ENCODE data around the gene ANKRD27. TPM values are rescaled to one million over a fixed set of nuclear protein-coding genes. Genes with fewer than 3 reads are reported as not detected.
A peak's percentile ranks its signal among the peaks of the same experiment; 100 is the strongest.

ANKRD27 gene
- total and polyA plus RNA-seq, 2 experiments from 2014 or later, result 6.3 to 10.5 TPM

DNA sequence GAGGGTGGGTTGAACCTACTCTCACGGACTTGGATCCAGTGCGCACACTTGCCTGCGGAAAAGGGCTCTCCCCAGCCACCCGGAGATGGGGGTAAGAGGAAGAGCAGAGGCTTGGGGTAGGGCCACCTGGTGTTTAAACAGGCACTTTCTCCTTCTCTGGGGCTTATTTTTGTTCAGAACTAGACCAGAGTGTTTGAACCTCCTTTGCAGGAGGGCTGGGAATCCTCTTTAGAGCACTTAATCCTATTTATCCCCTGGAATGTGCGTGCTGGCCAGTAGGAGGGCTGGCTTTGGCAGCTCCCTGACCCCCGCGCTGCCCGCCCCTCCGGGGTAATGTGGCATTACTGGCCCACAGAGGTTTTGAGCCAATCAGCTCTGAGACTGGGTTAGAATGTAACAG, 2.7 kb upstream of the ANKRD27 start:
- TF ChIP-seq, protein P1, sequence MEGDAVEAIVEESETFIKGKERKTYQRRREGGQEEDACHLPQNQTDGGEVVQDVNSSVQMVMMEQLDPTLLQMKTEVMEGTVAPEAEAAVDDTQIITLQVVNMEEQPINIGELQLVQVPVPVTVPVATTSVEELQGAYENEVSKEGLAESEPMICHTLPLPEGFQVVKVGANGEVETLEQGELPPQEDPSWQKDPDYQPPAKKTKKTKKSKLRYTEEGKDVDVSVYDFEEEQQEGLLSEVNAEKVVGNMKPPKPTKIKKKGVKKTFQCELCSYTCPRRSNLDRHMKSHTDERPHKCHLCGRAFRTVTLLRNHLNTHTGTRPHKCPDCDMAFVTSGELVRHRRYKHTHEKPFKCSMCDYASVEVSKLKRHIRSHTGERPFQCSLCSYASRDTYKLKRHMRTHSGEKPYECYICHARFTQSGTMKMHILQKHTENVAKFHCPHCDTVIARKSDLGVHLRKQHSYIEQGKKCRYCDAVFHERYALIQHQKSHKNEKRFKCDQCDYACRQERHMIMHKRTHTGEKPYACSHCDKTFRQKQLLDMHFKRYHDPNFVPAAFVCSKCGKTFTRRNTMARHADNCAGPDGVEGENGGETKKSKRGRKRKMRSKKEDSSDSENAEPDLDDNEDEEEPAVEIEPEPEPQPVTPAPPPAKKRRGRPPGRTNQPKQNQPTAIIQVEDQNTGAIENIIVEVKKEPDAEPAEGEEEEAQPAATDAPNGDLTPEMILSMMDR (IDR thresholded peaks at IDR 0.05; ENCODE audit: low read depth, low read length), result no peak
- no peaks in the 10 kb centered on the region for H3K36me3 ChIP-seq
- H3K4me3 ChIP-seq, result no peak overlapping the region
- no peaks in the 10 kb centered on the region for H3K9me3 ChIP-seq (ENCODE audit: low read depth)
- peaks cover 8% of the 10 kb centered on the region for H3K4me1 ChIP-seq (ENCODE audit: low read depth)
- DNase-seq (ENCODE audit: low read depth in 1 of 2, low spot score in 1 of 2), result peak in 1 of 2 donors; percentile 29
- peak overlapping the region; percentile 34 for H3K27ac ChIP-seq
- peaks cover 17% of the 10 kb centered on the region for H3K27me3 ChIP-seq

DNA sequence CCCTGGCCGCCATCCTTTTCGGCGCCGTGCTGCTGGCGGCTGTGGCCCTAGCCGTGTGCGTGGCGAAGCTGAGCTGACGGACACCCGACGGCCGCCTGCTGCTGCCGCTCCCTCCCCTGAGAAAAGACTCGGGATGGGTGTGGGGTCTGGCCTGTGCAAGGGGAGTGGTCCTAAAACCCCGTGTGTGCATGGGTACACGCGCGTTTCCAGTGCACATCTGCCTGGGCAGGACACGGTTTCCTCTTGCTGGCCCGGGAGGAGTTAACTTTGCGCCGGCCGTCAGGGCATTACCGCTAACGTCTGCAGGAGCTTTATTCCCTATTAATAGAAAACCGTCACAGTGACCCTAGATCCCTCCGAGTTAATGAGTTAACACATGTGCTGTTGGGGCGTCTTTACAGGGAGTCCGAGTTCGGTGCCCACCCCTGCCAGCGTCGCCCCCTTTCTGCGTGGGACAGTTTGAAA, 1.9 kb upstream of the ANKRD27 start:
- DNase-seq (ENCODE audit: low read depth in 1 of 2, low spot score in 1 of 2), result no peak
- Histone ChIP-seq H3K9me3 (ENCODE audit: low read depth) (no peaks in the 10 kb centered on the region), H3K4me1 (ENCODE audit: low read depth) (peaks cover 8% of the 10 kb centered on the region), H3K27me3 (peaks cover 17% of the 10 kb centered on the region), H3K36me3 (no peaks in the 10 kb centered on the region), H3K27ac (no peak overlapping the region), H3K4me3 (no peak overlapping the region)
- TF ChIP-seq, protein P1 (IDR thresholded peaks at IDR 0.05; ENCODE audit: low read depth, low read length), result no peak

DNA sequence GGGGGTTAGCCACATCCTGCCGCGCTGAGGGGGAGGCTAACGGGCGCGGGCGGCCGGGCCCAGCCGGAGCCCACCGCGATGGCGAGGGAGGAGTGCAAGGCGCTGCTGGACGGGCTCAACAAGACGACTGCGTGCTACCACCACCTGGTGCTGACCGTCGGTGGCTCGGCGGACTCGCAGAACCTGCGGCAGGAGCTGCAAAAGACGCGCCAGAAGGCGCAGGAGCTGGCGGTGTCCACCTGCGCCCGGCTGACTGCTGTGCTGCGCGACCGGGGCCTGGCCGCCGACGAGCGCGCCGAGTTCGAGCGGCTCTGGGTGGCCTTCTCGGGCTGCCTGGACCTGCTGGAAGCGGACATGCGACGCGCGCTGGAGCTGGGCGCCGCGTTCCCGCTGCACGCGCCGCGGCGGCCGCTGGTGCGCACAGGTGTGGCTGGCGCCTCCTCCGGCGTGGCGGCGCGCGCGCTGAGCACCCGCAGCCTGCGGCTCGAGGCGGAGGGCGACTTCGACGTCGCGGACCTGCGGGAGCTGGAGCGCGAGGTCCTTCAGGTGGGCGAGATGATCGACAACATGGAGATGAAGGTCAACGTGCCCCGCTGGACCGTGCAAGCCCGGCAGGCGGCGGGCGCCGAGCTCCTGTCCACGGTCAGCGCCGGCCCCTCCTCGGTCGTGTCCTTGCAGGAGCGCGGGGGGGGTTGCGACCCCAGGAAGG, 1.4 kb upstream of the ANKRD27 start:
- no peaks in the 10 kb centered on the region for H3K36me3 ChIP-seq
- peak overlapping the region; percentile 86 for H3K4me3 ChIP-seq
- TF ChIP-seq, protein P1 (IDR thresholded peaks at IDR 0.05; ENCODE audit: low read depth, low read length), result no peak
- DNase-seq (ENCODE audit: low read depth in 1 of 2, low spot score in 1 of 2), result peak in 1 of 2 donors; percentile 12
- peaks cover 8% of the 10 kb centered on the region for H3K4me1 ChIP-seq (ENCODE audit: low read depth)
- H3K9me3 ChIP-seq (ENCODE audit: low read depth), result no peaks in the 10 kb centered on the region
- no peak overlapping the region for H3K27ac ChIP-seq
- peaks cover 17% of the 10 kb centered on the region for H3K27me3 ChIP-seq

DNA sequence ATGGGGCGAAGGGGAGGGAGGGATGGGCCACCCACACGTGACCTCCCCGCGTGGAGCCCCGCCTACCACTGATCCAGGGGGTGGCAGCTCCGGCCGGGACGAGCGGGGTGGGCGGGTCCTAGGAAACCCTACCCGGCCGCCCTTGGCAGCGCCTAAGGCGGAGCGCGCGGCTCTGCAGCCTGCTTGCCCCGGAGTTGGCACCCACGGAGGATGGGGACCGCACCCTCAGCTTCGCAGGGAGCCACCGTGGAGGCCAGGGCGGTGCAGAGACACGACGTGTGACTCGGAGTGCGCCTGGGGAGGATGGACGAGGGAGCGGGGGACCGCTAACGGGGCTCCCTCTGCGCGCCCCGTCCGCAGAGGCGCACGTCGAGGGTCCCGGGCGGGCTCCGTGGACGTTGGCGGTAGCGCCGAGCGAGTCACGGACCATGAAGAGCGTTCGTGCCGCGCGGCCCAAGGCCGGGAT, 773 bp upstream of the ANKRD27 start, which contains the start of gene RGS9BP:
Gene RGS9BP, plus strand, starts transcription at position 129 of the 466 bp plus-strand sequence. CDS start 416 bp downstream, outside the sequence.
- TF ChIP-seq, protein P1 (IDR thresholded peaks at IDR 0.05; ENCODE audit: low read depth, low read length), result no peak
- H3K27ac ChIP-seq, result no peak within 1 kb of the TSS
- peak; percentile 72 to 77 for DNase-seq (ENCODE audit: low read depth in 1 of 2, low spot score in 1 of 2)
- H3K4me1 ChIP-seq (ENCODE audit: low read depth), result peaks cover 8% of the 10 kb centered on the region
- H3K36me3 ChIP-seq, result no peaks in the 10 kb centered on the region
- H3K27me3 ChIP-seq, result peaks cover 17% of the 10 kb centered on the region
- H3K9me3 ChIP-seq (ENCODE audit: low read depth), result no peaks in the 10 kb centered on the region
- peak within 1 kb of the TSS; percentile 86 for H3K4me3 ChIP-seq

DNA sequence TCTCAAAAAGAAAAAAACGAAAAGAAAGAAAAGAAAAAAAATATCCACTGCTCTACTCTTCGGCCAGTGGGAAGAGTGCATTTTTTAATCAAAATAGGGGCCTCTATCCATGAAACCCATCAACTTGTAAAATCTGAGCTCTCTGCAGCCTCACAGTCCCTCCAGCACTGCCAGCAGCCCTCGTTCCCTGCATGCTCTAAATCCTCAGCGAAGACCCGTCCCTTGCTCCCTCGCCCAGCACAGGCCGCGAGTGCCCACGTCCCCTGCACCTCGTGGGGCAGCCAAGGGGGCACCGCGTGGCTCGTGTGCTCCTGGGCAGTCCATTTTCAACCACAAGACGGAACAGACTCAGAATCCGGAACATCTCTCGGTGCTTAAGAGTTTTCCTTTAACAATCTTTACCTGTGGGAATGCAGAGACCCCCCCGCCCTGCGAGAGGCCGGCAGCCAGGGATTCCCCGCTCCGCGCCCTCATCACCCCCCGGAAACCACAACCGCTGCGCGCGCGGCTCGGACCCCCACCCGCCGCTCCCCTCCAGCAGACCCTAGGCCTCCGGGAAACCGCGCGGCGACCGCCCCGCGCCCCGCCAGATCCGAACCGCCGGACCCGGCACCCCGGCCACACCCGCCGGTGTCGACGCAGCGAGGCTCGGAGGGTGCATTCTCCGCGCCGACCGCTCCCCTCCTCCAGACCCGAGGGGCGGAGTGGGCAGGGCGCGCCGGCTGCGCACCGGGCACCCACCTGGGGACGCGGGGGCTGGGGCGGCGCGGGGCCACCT, 638 bp downstream of the ANKRD27 start:
- H3K9me3 ChIP-seq (ENCODE audit: low read depth), result no peaks in the 10 kb centered on the region
- no peaks in the 10 kb centered on the region for H3K36me3 ChIP-seq
- H3K4me3 ChIP-seq, result peak overlapping the region; percentile 86
- H3K27me3 ChIP-seq, result peaks cover 17% of the 10 kb centered on the region
- no peak overlapping the region for H3K27ac ChIP-seq
- TF ChIP-seq, protein P1 (IDR thresholded peaks at IDR 0.05; ENCODE audit: low read depth, low read length), result no peak
- H3K4me1 ChIP-seq (ENCODE audit: low read depth), result peaks cover 8% of the 10 kb centered on the region
- DNase-seq (ENCODE audit: low read depth in 1 of 2, low spot score in 1 of 2), result no peak

Measured in cardiac muscle cell (in vitro differentiated cells and primary cell).